Sigmoid colon (tissue), 3 donors: ENCODE results near the gene RFC1.

Experiments used
- CTCF ChIP-seq, 4 experiments: fragments of 450-650 bp in 3 of 4; fragments of 200-600 bp in 1 of 4; IDR thresholded peaks; one replicate each; pipeline ENCODE4 v1.5.1; 2016 to 2019; ENCODE audit warnings: antibody characterized with exemption in 4 of 4, mild to moderate bottlenecking in 3 of 4, moderate library complexity in 2 of 4
- POLR2A ChIP-seq, 2 donors: fragments of 450-650 bp; IDR thresholded peaks; one replicate each; pipeline ENCODE4 v1.6.1; 2016; ENCODE audit warnings: antibody characterized with exemption in 2 of 2, mild to moderate bottlenecking in 2 of 2, moderate library complexity in 2 of 2

DNA sequence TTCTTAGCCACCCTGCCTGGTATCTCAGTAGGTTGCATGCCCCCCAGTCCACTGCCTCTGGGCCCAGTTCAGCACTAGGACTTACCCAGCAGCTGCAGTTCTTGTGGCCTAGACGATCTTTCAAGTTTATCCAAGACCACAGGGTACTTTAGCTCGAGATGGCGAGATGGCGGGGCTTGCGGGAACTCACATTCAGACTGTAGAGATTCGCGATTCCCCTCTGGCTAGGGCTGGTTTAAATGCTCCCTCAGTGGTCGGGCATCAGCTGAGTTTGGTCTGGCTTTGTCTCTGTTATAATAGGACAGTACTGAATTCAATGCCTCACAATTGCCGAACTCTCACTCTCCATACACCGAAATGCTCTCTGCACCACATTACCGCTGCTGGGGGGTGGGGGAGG is 18.4 kb upstream of the RFC1 start:
- TF ChIP-seq CTCF (IDR thresholded peaks at IDR 0.05) (no peak), POLR2A (IDR thresholded peaks at IDR 0.05) (no peak)
